Posterior vena cava (tissue), 2 donors: ENCODE measurements around the gene TPX2. TPM values are rescaled to one million over a fixed set of nuclear protein-coding genes. Genes with fewer than 3 reads are reported as not detected.
"Not testable (repeated sequence)": the region's sequence is repeated elsewhere in the genome, so short reads cannot be mapped to it uniquely, and the experiment has no call there.

Source experiments
- DNase-seq: peaks from one replicate; pipeline ENCODE4 v3.0.0-alpha.2; 2020; ENCODE audit warnings: low spot score
- intact Hi-C, 2 donors: fragments of 100-400 bp; cut with DNase I; formaldehyde crosslinking; loops; one replicate each; pipeline versions ENCODE4 v1.14.1 to v1.14.2; 2022 to 2023
- total RNA-seq, 2 donors: library from RNA; stranded (reverse); fragmentation: NEBNext Ultra II Directional; extraction: Animal tissue kit (Norgen Biotek cat#: 25700); gene quantifications; one replicate each; pipeline ENCODE4 v1.2.1, GENCODE V29; 2021
- donor health status: DM: yes; HTN: yes; CAD: no.
- donor health status: DM: yes; HTN: yes; CAD: no.

TPX2 gene
- total RNA-seq, 2 donors from 2014 or later, result 0.76 to 0.88 TPM

DNA sequence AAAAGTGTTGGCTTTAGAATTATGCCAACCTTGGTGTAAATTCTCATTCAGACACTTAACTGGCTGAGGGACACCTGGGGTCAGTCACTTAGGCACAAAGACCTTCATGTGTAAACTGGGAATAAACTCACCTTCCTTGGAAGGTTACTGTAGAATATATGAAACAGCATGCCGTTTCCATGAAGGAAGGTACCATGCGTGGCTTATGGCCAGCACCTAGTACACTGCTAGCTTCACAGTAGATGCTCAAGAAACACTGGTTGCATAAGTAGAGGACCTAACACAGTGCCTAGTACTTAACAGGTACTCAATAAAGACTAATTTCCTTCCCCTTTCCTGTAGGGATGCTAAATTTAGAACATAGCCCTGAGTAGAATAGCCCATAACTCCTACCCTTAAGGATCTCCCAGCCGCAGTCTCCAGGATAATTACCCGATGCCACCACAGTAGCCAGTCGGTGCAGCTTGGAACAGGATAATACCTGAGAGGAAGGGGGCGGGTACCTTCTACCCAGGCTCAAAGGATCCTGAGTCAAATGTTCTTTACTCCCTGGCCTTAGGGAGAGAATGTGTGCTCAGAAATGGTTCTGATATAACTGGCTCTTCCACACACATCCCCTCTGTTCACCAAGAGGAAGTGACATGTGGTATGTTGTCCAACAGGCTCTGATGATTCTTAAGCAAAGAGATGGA, 20.0 kb upstream of the TPX2 start:
- DNase-seq, result no peak
- intact Hi-C loops, result no loop called here

DNA sequence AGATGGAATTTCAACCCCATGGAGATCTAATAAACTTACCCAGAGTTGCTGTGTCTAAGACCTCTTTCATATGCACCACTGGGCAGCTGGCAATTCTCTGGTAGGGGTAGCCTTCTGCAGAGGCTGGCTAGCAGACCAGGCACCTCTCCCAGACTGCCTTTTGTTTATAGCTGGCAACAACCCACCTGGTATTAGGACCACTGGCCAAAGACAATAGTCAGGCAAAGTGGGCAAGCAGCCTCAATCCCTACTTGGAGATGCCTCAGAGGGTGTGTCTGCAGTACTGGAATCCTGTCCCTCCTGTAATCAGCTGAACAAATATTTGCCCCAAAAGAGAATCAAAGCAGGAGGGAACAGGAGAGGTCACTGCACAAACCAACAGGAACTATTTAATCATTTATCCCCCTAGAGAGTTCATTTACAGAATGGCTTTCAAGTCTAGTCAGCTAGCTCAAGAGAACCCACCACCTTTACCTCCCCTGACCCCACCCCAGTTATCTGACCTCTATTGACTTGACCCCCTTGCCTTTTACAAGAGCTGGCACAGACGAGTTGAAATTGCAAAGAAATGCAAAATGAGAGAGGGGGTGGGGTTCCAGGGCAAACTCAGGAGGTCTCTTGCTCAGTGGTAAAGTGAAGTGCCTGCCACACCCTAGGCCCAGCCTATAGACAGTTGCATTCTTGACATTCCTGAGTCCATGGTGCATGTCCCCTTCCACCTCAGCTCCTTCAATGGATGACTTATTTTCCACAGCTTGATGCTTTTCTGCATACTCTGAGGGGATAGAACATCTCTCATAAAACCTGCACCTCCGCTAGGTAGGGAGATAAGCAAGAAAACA, 19.2 kb upstream of the TPX2 start:
- DNase-seq, result no peak
- intact Hi-C loops, result loop anchor here in 1 of 2 donors (2.0 to 10.0 kb wide), 3 partner anchors 65 to 1682 kb away; partner anchors contain the start of gene CDK5RAP1

DNA sequence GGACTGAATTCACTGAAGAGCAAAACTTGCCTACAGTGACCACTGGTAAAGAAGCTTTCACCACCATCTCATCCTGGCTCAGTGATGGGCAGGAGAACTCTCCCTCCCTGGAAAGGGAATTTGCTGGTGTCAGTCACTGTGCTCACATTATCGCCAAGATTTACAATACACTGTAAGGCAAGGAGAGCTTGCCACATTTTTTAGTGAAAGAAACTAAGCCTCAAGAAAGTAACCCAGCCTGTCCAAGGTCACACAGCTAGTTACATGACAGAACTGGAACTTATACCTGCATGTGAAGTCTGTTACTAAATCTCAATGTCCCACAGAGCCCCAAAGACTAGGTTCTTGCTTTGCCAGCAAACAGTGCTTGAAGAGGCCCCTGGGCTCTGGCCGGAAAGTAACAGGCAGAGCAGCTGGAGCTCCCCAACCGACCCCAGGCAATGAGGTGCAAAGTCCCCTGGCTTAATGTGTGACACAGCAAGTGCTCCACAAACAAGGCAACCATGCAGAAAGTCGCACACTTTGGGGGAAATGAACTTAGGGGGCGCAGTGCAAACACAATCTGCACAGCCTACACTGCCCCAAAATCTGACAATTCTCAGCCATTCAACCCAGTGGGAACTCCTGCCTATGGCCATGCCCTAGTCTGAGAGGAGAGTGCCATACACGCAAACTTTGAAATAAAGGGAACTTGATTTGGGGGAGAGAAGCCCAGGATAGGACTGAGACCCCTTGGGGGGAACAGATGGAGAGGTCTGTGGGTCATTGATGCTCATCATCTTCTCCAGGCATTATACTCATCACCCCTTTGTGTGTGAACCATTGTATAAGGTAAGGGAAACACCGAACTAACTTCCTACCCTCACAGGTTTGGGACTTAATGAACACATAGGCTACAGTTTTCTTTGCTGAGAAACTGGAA, 18.3 kb upstream of the TPX2 start:
- intact Hi-C loops, result loop anchor here in 1 of 2 donors (2.0 to 10.0 kb wide), 3 partner anchors 66 to 1682 kb away; partner anchors contain the start of gene CDK5RAP1

DNA sequence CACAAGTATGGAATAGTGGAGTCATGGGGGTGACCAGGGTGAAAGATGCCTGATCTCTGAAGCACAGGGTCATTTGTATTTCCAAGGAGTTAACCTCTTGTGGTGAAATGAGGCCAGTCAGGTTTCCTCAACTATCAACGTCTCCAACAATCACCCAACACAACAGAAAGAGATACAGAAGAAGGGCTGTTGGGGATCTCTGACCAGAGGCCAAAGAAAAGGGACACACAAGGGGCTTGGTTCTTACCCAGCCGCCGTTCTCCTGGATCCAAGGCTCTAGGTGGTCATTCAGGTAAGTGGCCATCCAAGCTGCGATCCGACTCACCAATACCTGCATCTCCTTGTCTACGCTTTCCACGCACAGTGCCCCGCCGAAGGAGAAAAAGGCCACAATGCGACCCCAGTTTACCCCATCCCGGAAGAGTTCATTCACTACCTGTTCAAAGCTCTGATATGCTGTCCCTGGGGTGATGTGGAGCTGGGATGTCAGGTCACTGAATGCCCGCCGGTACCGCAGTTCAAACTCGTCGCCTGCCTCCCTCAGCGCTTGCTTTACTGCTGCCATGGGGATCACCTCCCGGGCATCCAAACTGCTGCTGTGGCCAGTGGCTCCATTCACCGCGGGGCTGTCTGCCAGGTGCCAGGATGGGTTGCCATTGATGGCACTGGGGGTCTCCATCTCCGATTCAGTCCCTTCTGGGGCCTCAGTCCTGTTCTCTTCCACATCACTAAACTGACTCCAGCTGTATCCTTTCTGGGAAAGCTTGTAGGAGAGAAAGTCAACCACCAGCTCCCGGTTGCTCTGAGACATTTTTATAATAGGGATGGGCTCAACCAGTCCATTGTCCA, 17.5 kb upstream of the TPX2 start:
- DNase-seq, result no peak
- intact Hi-C loops, result loop anchor here in 1 of 2 donors (2.0 to 10.0 kb wide), 3 partner anchors 67 to 1681 kb away; partner anchors contain the start of gene CDK5RAP1

More for the DNA sequence above, 18.3 kb upstream of the TPX2 start:
- DNase-seq, result no peak

DNA sequence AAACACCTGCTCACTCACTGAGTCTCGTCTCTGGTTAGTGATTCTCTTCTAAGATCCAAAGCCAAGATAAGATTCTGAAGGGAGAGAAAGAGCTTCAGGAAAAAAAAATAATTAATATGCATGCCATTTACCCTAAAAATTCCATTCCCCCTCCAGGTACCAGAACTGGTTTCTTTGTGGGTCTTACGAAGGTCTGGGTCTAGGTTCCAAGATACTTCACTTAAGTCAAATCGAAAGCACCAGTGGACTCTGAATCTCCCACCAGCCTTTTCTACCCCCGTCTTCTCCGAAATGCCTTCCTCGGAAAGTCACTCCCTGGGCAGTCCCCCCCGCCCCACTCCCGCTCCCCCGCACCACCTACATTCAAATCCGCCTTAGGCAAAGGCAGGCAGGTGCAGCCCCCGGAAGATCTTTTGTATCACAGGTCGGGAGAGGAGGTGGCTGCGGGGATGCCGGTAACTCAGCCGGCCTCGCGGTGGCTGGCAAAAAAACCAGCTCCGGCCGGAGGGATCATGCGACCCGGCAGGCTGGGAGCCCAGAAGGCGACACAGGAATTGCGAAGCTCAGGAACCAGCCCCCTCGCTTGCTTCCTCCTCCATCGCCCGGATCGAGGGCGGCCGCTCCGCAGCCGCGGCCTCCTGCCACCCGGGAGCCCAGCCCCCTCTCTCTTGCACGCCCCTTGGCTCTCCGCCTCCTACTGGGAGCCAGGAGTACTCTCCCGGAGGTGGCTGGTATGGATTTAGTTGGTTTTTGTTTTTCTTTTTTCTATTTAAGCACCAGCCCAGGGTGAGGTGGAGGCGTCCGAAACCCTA, 16.6 kb upstream of the TPX2 start, which contains the start of gene BCL2L1:
Gene BCL2L1 (minus strand): TSS at position 612 of the 812 bp plus-strand sequence. CDS start 650 bp downstream, outside the sequence.
- DNase-seq, result peak; percentile 95
- intact Hi-C loops, result loop anchor here in 1 of 2 donors (5.0 to 10.0 kb wide), 2 partner anchors 158 to 1680 kb away; partner anchors contain the start of gene CDK5RAP1

DNA sequence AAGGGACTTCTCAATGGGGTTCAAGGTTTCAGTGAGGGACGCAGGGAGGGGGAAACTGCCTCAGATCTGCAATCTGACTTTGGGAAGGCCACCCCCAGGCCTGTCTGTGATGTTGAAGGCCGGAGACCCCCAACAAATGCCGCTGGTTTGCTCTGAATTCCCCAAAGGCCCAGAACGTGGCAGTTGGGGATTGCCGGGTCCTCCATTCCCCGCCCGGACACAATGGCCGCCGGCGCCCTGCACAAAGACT, 16.1 kb upstream of the TPX2 start:
- DNase-seq, result no peak
- intact Hi-C loops, result loop anchor here in 1 of 2 donors (5.0 to 10.0 kb wide), 2 partner anchors 158 to 1679 kb away; partner anchors contain the start of gene CDK5RAP1

DNA sequence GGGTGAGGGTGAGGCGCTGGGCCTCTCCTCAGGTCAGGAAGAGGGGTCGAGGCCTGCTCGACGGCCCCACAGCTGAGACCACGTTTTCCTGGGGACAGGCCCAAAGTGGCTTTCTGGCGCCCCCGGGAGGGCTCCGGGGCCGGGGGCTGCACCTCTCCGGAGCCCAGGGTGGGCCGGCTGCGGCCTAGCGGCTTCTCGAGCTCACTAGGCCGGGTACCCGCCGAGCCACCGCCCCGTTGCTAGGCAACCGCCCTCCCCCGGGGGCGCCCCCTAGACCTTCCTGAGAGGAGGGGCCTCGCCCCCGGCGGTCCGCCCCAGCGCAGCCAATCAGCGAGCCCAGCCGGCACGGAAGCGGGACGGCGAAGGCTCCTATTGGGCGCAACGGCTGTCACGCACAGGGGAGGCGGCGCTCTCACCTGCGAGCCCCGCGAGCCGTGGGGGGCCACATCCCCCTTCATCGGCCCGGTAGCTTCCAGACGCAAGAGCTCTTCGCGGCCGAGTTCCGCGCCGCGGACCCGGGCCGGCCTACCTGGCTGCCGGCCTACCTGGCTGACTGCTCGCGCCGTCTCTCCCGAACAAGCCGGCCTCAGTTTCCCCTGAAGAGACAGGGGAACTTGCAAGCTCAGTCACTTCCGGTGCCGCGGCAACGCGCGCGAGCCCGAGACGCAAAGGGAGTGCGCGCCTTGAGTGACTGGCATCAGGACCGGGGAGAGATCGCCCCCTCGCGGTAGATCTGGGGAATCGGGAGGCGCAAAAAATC, 15.6 kb upstream of the TPX2 start:
- DNase-seq, result peak; percentile 99
- intact Hi-C loops, result loop anchor here (2.0 to 10.0 kb wide), 3 partner anchors 63 to 1679 kb away; partner anchors contain the start of gene CDK5RAP1 (in 1 of the 2)

DNA sequence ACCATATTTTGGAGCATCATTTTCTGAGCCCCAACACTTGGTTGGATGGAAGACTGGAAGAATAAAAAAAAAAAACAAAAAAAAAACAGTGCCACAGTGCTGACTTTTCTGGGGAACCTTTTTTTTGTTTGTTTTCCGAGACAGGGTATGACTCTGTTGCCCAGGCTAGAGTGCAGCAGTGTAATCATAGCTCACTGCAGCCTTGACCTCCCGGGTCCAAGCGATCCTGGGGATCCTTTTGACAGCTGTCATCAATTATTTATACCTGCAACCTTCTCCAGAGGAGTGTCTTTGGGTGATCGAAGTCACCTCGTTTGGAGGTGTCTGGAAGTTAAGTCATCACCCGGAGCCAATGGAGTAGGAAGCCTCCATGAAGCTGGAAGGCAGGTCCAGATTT, 7.8 kb upstream of the TPX2 start:
- no peak for DNase-seq
- intact Hi-C loops, result no loop called here

DNA sequence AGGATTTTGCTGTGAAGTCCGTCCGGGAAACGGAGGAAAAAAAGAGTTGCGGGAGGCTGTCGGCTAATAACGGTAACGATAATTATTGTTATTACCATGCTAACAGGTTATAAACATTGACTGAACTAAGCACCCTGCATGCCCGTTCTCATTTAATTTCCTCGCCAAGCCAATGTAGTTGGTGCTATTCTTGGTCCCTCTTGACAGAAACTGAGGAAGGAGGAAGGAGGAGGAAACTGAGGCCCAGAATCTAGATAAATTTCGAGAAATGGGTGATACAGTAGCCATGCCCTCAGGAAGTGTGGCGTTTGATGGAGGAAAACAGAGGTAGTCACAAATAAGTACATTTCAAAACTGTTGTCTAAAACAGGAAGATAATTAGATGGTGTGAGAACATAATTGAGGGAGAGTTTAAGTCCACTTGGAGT, 474 bp downstream of the TPX2 start:
- no peak for DNase-seq
- intact Hi-C loops, result no loop called here

DNA sequence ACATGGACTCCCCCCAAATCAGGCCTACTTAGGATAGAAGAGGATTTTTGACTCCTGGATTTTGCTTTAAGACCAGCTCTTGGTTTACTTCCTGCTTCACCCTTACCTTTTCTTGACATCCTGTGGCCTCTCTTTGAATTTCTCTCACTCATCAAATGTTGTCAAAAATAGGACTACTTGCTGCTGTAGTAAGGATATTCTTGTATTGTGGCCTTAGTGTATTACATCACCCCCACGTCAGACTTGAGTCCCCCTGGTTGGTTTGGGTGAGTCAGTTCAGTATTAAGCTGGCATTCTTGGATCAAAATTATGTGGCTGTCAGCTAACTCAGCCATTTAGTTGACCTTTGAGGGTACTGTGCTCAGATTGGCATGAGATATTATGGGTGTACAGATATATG, 1.1 kb downstream of the TPX2 start:
- intact Hi-C loops, result no loop called here
- no peak for DNase-seq

DNA sequence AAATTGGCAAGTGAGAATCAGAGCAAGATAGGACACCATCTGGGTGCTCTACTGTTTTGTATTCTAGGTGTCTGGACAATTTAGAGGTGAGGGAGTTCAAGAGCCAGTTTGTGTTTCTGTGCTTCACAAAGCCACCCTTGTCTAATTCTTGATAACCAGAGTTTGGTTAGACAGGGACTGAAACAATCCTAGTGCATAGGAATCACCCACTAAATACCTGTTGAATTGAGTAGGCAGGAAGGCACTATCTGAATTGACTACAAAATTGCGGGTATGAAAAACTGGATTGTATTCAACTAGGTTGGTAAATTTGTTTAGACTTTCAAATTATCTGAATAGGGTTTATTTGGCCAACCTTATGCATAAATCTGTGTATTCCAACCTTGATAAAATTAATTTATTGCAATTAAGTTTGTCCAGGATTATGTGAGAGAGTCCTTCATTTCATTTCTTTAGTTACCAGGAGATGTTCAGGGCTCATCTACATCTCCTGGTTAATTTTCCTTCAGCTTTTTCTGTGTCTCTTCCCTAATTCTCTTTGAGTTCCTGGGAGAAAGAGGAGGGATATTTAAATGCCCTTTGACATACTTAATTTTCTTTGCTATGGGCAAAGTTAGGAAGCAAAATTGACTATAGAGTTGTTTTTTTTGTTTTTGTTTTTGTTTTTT, 1.7 kb downstream of the TPX2 start:
- DNase-seq, result no peak
- intact Hi-C loops, result no loop called here

DNA sequence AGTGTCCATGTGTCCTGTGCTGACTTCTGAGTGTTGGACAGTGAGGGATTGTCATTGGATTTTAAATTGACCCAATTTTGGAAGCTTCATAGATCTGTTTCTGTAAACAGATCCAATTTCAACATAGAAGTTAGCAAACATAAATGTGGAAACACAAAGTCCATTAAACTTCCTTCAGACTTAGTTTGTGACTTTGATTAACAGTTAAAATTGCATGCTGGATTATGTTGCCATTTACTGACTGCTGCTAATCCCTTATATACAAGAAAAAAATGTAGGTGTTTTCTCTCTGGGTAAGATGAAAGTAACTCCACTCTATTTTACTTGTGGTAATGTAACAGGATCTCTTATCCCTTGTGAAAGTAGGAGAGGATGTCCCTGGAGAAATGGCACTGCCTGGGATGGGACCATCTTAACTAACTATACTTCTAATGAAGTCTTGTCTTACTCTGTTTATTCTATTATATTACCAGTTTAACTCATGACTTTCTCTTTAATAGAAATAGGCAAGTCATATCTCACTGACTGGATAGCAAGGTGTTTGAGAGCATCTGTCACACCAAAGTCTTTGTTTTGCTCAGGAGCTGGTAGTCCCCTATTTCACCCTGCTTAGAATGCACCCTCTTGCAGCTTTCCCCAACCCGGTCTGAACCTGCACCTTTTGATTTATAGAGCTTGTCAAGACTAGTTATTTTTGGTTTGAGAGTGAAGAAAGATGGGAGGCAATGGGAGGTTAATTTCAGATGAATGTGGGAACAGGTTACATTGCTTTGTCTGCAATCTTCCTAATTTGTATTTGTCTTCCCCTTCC, 7.2 kb downstream of the TPX2 start:
- intact Hi-C loops, result no loop called here
- no peak for DNase-seq

DNA sequence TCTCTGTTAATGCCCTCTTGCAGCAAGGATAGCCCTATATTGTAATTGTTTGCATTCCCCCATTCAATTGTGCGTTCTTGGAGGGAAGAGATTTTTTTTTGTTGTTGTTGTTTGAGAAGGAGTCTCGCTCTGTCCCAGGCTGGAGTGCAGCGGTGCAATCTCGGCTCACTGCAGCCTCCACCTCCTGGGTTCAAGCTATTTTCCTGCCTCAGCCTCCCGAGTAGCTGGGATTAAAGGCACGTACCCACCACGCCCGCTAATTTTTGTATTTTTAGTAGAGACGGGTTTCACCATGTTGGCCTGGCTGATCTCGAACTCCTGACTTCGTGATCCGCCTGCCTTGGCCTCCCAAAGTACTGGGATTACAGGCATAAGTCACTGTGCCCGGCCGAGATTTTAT, 7.9 kb downstream of the TPX2 start:
- DNase-seq, intact Hi-C loops: not testable (repeated sequence)

DNA sequence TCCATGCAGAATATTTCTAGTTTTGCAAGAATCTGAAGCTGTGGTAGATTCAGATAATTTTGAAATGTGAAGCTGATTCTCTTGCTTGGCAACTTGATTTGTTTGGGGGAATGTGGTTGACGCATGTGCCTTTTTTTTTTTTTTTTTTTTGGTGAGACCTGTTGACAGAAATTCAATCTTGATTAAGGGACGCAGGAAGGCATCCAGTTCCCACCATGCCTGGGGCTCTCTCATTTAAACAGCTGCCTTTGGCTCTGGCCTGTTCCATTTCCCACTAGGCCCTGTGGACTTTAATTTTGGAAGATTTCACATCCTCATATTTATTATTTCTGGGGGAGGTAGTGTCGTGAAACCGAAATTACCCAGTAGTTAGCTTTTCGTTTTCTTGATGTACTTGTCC, 8.6 kb downstream of the TPX2 start:
- DNase-seq, result no peak
- intact Hi-C loops, result no loop called here

DNA sequence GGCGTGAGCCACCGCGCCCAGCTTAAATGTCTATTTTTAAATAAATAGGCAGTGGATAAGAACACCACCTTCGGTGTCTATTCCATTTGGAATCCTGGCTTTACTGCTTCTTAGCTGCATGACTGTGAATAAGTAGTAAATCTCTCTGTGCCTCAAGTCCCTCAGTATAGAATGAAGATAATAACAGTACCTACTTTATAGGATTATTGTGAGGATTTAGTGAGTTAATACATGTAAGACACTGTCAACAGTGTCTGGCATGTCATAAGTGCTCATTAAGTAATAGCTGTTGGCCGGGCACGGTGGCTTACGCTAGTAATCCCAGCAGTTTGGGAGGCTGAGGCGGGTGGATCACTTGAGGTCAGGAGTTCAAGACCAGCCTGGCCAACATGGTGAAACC, 10.1 kb downstream of the TPX2 start:
- DNase-seq, result no peak
- intact Hi-C loops, result no loop called here
